Cardiac muscle cell (in vitro differentiated cells and primary cell): ENCODE measurements around the gene CPNE8. TPM values are rescaled to one million over a fixed set of nuclear protein-coding genes. Genes with fewer than 3 reads are reported as not detected.

Experiments used
- DNase-seq, 2 donors: peaks; one replicate each; pipeline versions ENCODE4 v3.0.0 to v3.0.0-alpha.2; 2010 to 2017; ENCODE audit warnings: low read depth in 1 of 2, low spot score in 1 of 2
- H3K27ac ChIP-seq: fragments of 200-600 bp; sonication (generic); 2 replicates; pipeline ENCODE4 v1.5.1; 2016
- H3K27me3 ChIP-seq: fragments of 200-600 bp; sonication (generic); 2 replicates; pipeline ENCODE4 v1.6.0; 2016; ENCODE audit warnings: control low read depth
- H3K36me3 ChIP-seq: fragments of 200-600 bp; sonication (generic); 2 replicates; pipeline ENCODE4 v1.5.1; 2016; ENCODE audit warnings: control low read depth
- H3K4me1 ChIP-seq: fragments of 200-600 bp; sonication (generic); 2 replicates; pipeline ENCODE4 v1.8.1; 2017; ENCODE audit warnings: low read depth, mild to moderate bottlenecking, mixed run types
- H3K4me3 ChIP-seq: fragments of 200-600 bp; sonication (generic); 2 replicates; pipeline ENCODE4 v1.5.1; 2016; ENCODE audit warnings: mild to moderate bottlenecking
- H3K9me3 ChIP-seq: fragments of 200-600 bp; sonication (generic); 2 replicates; pipeline ENCODE4 v1.5.1; 2017; ENCODE audit warnings: low read depth, mild to moderate bottlenecking, control low read depth
- CTCF ChIP-seq: IDR thresholded peaks from 2 replicates; pipeline ENCODE4 v1.5.1; 2012; ENCODE audit warnings: low read depth, mild to moderate bottlenecking, low read length
- polyA plus RNA-seq: library from polyadenylated mRNA; unstranded; fragments of >200 nt; fragmentation: Nextera tagmentation; extraction: Ambion mirVana; gene quantifications from 2 replicates; pipeline ENCODE4 v1.2.1, GENCODE V29; 2016
- total RNA-seq: library from RNA; depleted of rRNA; stranded (reverse); fragments of >200 nt; gene quantifications from 2 replicates; pipeline ENCODE4 v1.2.3, GENCODE V29; 2016

CPNE8 gene
- total and polyA plus RNA-seq, 2 experiments from 2014 or later: 0.12 to 0.60 TPM

GRCh38 chr12:38732761-38733160 lies 172.6 kb downstream of the CPNE8 start:
- Histone ChIP-seq H3K9me3 (no peaks in the 10 kb centered on the region), H3K27me3 (no peaks in the 10 kb centered on the region), H3K4me3 (no peak overlapping the region), H3K27ac (no peak overlapping the region), H3K4me1 (no peaks in the 10 kb centered on the region), H3K36me3 (no peaks in the 10 kb centered on the region)
- no peak for TF ChIP-seq CTCF
- no peak for DNase-seq

- H3K27me3 ChIP-seq: no peaks in the 10 kb centered on the region
- H3K4me1 ChIP-seq: no peaks in the 10 kb centered on the region
- no peak overlapping the region for H3K4me3 ChIP-seq
- TF ChIP-seq CTCF: no peak
- no peaks in the 10 kb centered on the region for H3K9me3 ChIP-seq
- no peak overlapping the region for H3K27ac ChIP-seq
- no peak for DNase-seq
- H3K36me3 ChIP-seq: no peaks in the 10 kb centered on the region
Observed at GRCh38 chr12:38728894-38729293, 176.5 kb downstream of the CPNE8 start.

GRCh38 chr12:38721611-38722252 lies 183.7 kb downstream of the CPNE8 start:
- Histone ChIP-seq H3K4me3 (no peak overlapping the region), H3K4me1 (no peaks in the 10 kb centered on the region), H3K27ac (no peak overlapping the region), H3K9me3 (no peaks in the 10 kb centered on the region), H3K27me3 (no peaks in the 10 kb centered on the region), H3K36me3 (no peaks in the 10 kb centered on the region)
- TF ChIP-seq CTCF: no peak
- DNase-seq: no peak

- Histone ChIP-seq H3K9me3 (no peaks in the 10 kb centered on the region), H3K27me3 (no peaks in the 10 kb centered on the region), H3K36me3 (no peaks in the 10 kb centered on the region), H3K4me1 (no peaks in the 10 kb centered on the region), H3K4me3 (no peak overlapping the region), H3K27ac (no peak overlapping the region)
- no peak for DNase-seq
- no peak for TF ChIP-seq CTCF
Observed at GRCh38 chr12:38720661-38721060, 184.7 kb downstream of the CPNE8 start.

- no peaks in the 10 kb centered on the region for H3K36me3 ChIP-seq
- H3K9me3 ChIP-seq: no peaks in the 10 kb centered on the region
- DNase-seq: no peak
- no peak overlapping the region for H3K4me3 ChIP-seq
- H3K27me3 ChIP-seq: no peaks in the 10 kb centered on the region
- no peak overlapping the region for H3K27ac ChIP-seq
- no peak for TF ChIP-seq CTCF
- H3K4me1 ChIP-seq: no peaks in the 10 kb centered on the region
Observed at GRCh38 chr12:38713294-38713693, 192.1 kb downstream of the CPNE8 start.
